ENCODE results near the gene PYURF. TPM values are rescaled to one million over a fixed set of nuclear protein-coding genes. Genes with fewer than 3 reads are reported as not detected.

Gene PYURF
- total and polyA plus RNA-seq, 4 donors, result 51.9 to 115 (median 69.9) TPM

DNA sequence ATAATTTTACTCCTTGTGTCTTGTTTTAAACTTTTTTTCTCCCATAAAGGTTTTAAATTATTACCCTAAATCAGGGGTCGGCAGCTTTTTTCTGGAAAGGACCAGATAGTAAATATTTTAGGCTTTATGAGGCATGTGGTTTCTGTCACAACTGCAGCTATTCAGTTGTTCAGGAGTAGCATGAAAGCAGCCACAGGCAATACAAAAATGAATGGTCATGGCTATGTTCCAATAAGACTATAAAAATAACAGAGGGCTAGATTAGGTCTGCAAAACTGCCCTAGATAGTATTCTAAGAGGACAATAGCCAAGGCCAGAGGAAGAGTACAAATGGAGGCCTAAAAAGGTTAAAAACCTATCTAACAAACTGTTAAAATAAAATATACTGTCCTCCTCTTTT lies 42.0 kb downstream of the PYURF start:
- no peak for DNase-seq
- H3K4me1 ChIP-seq (ENCODE audit: control insufficient read depth in 1 of 2, insufficient read depth in 2 of 2, low read length in 2 of 2), result no peaks in the 10 kb centered on the region
- H3K27ac ChIP-seq (ENCODE audit: low read depth in 1 of 2, low read length in 2 of 2), result no peak overlapping the region
- intact Hi-C loops (cut with DNase I), result no loop called here
- H3K27me3 ChIP-seq (ENCODE audit: control insufficient read depth in 1 of 2, insufficient read depth in 2 of 2, low read length in 1 of 2), result no peaks in the 10 kb centered on the region
- H3K36me3 ChIP-seq (ENCODE audit: control insufficient read depth in 1 of 2, insufficient read depth in 2 of 2, low read length in 1 of 2), result peaks cover 0 to 1% of the 10 kb centered on the region in 2 donors
- H3K4me3 ChIP-seq (ENCODE audit: low read length in 2 of 2), result no peak overlapping the region
- no peaks in the 10 kb centered on the region for H3K9me3 ChIP-seq (ENCODE audit: control insufficient read depth, low read length)
- 29 to 38% methylated on average over 1 of the region's 1 CpG for WGBS, 2 donors
- no peak for ATAC-seq (ENCODE audit: low FRiP score)

DNA sequence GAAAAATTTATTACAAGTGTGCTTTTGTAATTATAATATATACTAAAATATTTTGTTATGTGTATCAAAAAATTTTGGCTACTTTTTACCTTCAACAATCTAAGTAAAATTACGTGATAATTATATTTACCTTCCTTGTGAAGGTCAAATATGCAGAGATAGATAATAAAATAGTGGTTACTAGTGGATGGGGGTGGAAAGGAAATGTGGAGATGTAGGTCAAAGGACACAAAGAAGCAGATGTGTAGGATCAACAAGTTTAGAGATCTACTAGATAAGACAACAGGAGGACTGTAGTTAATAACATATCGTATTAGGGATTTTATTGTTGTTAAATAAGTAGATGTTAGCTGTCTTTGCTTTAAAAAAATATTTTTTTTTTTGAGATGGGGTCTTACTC lies 45.3 kb downstream of the PYURF start:
- no peaks in the 10 kb centered on the region for H3K9me3 ChIP-seq (ENCODE audit: control insufficient read depth, low read length)
- H3K27ac ChIP-seq (ENCODE audit: low read depth in 1 of 2, low read length in 2 of 2), result no peak overlapping the region
- 95% methylated on average over 2 of the region's 2 CpGs for WGBS, 2 donors
- ATAC-seq (ENCODE audit: low FRiP score) (no peak), DNase-seq (no peak)
- intact Hi-C loops (cut with DNase I), result no loop called here
- no peaks in the 10 kb centered on the region for H3K27me3 ChIP-seq (ENCODE audit: control insufficient read depth in 1 of 2, insufficient read depth in 2 of 2, low read length in 1 of 2)
- H3K4me3 ChIP-seq (ENCODE audit: low read length in 2 of 2), result no peak overlapping the region
- peaks cover 0 to 2% of the 10 kb centered on the region in 2 donors for H3K4me1 ChIP-seq (ENCODE audit: control insufficient read depth in 1 of 2, insufficient read depth in 2 of 2, low read length in 2 of 2)
- H3K36me3 ChIP-seq (ENCODE audit: control insufficient read depth in 1 of 2, insufficient read depth in 2 of 2, low read length in 1 of 2), result no peaks in the 10 kb centered on the region

DNA sequence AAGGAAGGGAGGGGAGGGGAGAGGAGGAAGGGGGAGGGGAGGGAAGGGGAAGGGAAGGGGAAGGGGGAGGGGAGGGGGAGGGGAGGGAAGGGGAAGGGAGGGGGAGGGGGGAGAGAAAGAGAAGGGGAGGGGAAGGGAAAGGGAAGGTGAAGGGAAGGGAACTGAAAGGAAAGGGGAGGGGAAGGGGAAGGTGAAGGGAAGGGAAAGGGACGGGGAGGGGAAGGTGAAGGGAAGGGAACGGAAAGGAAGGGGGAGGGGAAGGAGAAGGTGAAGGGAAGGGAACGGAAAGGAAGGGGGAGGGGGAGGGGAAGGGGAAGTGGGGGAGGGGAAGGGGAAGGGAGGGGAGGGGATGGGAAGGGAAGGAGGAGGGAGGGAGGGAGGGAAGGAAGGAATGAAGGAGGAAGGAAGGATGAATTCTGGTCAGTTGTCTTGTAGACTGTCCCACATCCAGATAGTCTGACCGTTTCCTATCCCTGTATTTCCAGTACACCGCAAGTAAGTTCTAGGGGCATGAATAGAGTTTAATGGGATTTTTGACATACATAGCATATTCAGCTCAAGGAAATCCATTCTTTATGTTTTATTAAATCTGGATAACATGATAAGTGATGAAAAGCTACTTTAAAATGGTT lies 46.2 kb downstream of the PYURF start:
- Histone ChIP-seq H3K36me3 (ENCODE audit: control insufficient read depth in 1 of 2, insufficient read depth in 2 of 2, low read length in 1 of 2) (no peaks in the 10 kb centered on the region), H3K4me3 (ENCODE audit: low read length in 2 of 2) (no peak overlapping the region), H3K27me3 (ENCODE audit: control insufficient read depth in 1 of 2, insufficient read depth in 2 of 2, low read length in 1 of 2) (no peaks in the 10 kb centered on the region), H3K27ac (ENCODE audit: low read depth in 1 of 2, low read length in 2 of 2) (no peak overlapping the region), H3K4me1 (ENCODE audit: control insufficient read depth in 1 of 2, insufficient read depth in 2 of 2, low read length in 2 of 2) (peaks cover 0 to 4% of the 10 kb centered on the region in 2 donors), H3K9me3 (ENCODE audit: control insufficient read depth, low read length) (no peaks in the 10 kb centered on the region)
- DNase-seq (no peak), ATAC-seq (ENCODE audit: low FRiP score) (no peak)
- 85 to 90% methylated on average over 3 to 5 of the region's 5 CpGs for WGBS, 2 donors
- intact Hi-C loops (cut with DNase I), result no loop called here

Other genes starting within 250 kb of the PYURF start
- gene PPM1K, start 239.2 kb downstream of the PYURF start, total RNA-seq, result 10 to 100 TPM; 39.2 to 51.4 TPM
- 10 to 100 TPM; 14.9 to 25.8 TPM for gene PPM1K, start 239.2 kb downstream of the PYURF start, polyA plus RNA-seq
- gene HERC6, start 144.9 kb downstream of the PYURF start, total RNA-seq, result 1 to 10 TPM; 6.9 to 9.5 TPM
- 1 to 10 TPM; 2.4 to 4.2 TPM for gene HERC6, start 144.9 kb downstream of the PYURF start, polyA plus RNA-seq
- 1 to 10 TPM; 9.6 to 9.8 TPM for gene HERC5, start 66.7 kb downstream of the PYURF start, total RNA-seq
- 10 to 100 TPM in 1 of 2 donors, 1 to 10 TPM in 1; 7.0 to 10.3 TPM for gene HERC5, start 66.7 kb downstream of the PYURF start, polyA plus RNA-seq
- 10 to 100 TPM; 34.4 to 46.2 TPM for gene HERC3, start 68.7 kb upstream of the PYURF start, total RNA-seq
- gene HERC3, start 68.7 kb upstream of the PYURF start, polyA plus RNA-seq, result 1 to 10 TPM; 5.5 to 9.0 TPM
- gene NAP1L5, start 174.1 kb upstream of the PYURF start, total RNA-seq, result 10 to 100 TPM in 1 of 2 donors, 1 to 10 TPM in 1; 9.5 to 11.2 TPM
- 10 to 100 TPM in 1 of 2 donors, 1 to 10 TPM in 1; 9.4 to 13.0 TPM for gene NAP1L5, start 174.1 kb upstream of the PYURF start, polyA plus RNA-seq